Activated CD4-positive, alpha-beta T cell treated with anti-CD3 and anti-CD28 coated beads for 36 hours (primary cell): ENCODE results near the gene SHISA3. TPM values are rescaled to one million over a fixed set of nuclear protein-coding genes. Genes with fewer than 3 reads are reported as not detected.

Experiments
- ATAC-seq: fragments of 200-7000 bp; cut with Tn5 transposase; one replicate; pipeline ENCODE4 v1.10.0; 2021; ENCODE audit warnings: mild to moderate bottlenecking, moderate library complexity
- CTCF ChIA-PET: fragments of 350-600 bp; sonication (Branson Sonifier 250); formaldehyde crosslinking; loops from one replicate; lab custom pipeline; 2021; ENCODE audit warnings: antibody characterized with exemption; lab: Charles Lee
- POLR2A ChIA-PET: fragments of 350-600 bp; sonication (Branson Sonifier 250); formaldehyde crosslinking; loops from one replicate; lab custom pipeline; 2021; ENCODE audit warnings: antibody characterized with exemption, inconsistent platforms; lab: Charles Lee
- DNase-seq: peaks from one replicate; pipeline ENCODE4 v3.0.0-alpha.2; 2020
- H3K27ac Mint-ChIP-seq: one replicate; pipeline ENCODE4 v1.8.0; 2021; ENCODE audit warnings: mixed read lengths
- H3K27me3 Mint-ChIP-seq: one replicate; pipeline ENCODE4 v1.8.0; 2021; ENCODE audit warnings: mixed read lengths
- H3K36me3 Mint-ChIP-seq: one replicate; pipeline ENCODE4 v1.8.0; 2021; ENCODE audit warnings: low read depth, mixed read lengths
- H3K4me1 Mint-ChIP-seq: one replicate; pipeline ENCODE4 v1.8.0; 2021; ENCODE audit warnings: mixed read lengths
- H3K4me3 Mint-ChIP-seq: one replicate; pipeline ENCODE4 v1.8.0; 2021; ENCODE audit warnings: mild to moderate bottlenecking, moderate library complexity, mixed read lengths
- H3K9me3 Mint-ChIP-seq: one replicate; pipeline ENCODE4 v1.8.0; 2021; ENCODE audit warnings: low read depth, mixed read lengths
- intact Hi-C, 2 experiments: fragments of 100-400 bp; cut with DNase I in 1 of 2; cut with micrococcal nuclease in 1 of 2; formaldehyde crosslinking; loops; one replicate each; pipeline versions ENCODE4 v1.14.2 to v1.15.1; 2022 to 2024; cut with DNase I, micrococcal nuclease
- total RNA-seq, 2 experiments: library from RNA; stranded (reverse); gene quantifications; one replicate each; pipeline ENCODE4 v1.2.3, GENCODE V29; 2021

SHISA3 gene
- total RNA-seq, result under 1 TPM in 1 of 2 experiments, not detected in 1; 0.11 TPM

DNA sequence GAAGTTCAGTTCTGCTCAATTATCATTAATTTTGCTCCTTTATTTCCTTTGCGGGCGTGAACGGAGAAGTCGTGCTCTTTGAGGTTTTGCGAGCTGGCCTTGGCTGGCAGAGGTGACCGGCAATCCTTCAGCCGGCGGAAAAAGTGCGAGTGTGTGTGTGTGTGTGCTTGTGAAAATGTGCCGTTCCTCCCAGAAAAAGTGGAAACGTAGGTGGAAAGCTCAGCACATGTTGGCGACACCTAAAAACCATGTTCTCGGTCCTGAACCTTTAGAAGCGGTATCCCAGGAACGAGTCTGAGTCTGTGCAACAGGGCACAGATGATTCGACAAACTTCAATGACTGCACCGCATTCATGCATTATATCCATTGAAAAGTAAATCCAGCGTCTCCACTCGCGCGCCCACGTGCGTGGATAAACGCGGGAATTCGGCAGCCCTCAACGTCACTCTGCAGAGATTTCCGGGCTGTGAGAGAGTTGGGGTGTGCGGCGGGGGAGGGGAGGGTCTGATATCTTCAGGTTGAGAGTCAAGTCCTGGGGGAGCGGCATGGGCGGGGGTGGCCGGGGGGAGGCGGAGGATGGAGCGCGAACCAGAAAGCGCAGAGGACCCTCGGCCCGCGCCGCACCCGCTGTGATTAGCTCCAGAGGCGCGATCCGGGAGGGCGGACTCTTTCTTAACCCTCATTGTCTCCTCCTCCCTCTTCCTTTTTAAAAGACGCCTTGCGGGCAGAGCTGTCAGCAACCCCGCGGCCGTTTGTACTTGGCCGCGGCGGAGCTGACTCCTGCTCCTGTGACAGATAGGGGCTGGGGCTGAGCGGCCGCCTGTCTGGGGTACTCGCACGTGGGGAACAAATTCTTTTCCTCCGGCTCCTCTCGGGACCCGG lies at the start of gene SHISA3:
Gene SHISA3 (plus strand): TSS at position 737 of the 883 bp plus-strand sequence. CDS start 569 bp downstream, outside the sequence.
- Mint-ChIP-seq H3K36me3 (no peaks in the 10 kb centered on the region), H3K4me3 (peak within 1 kb of the TSS; percentile 65), H3K4me1 (peaks cover 22% of the 10 kb centered on the region), H3K27ac (no peak within 1 kb of the TSS), H3K27me3 (peaks cover 56% of the 10 kb centered on the region), H3K9me3 (no peaks in the 10 kb centered on the region)
- ChIA-PET POLR2A (interaction anchor here (0.6 kb wide), 1 partner anchor 48 kb away, joined by 3 read pairs; no protein-coding TSS in a partner anchor), CTCF (interaction anchor here (0.7 to 1.3 kb wide), 2 partner anchors 123 to 377 kb away, joined by 3 read pairs; no protein-coding TSS in a partner anchor)
- ATAC-seq (peak; percentile 70), DNase-seq (peak; percentile 42)
- intact Hi-C loops, result loop anchor here in 1 of 2 experiments (10.0 kb wide), 2 partner anchors 512 to 652 kb away; partner anchors contain the start of gene PHOX2B

- DNase-seq (no peak), ATAC-seq (no peak)
- H3K4me1 Mint-ChIP-seq, result no peaks in the 10 kb centered on the region
- intact Hi-C loops, result no loop called here
- no peak overlapping the region for H3K4me3 Mint-ChIP-seq
- ChIA-PET CTCF (no interaction called here), POLR2A (no interaction called here)
- H3K36me3 Mint-ChIP-seq, result no peaks in the 10 kb centered on the region
- no peaks in the 10 kb centered on the region for H3K9me3 Mint-ChIP-seq
- H3K27me3 Mint-ChIP-seq, result peaks cover 5% of the 10 kb centered on the region
- no peak overlapping the region for H3K27ac Mint-ChIP-seq
These were observed 49.0 kb upstream of the SHISA3 start for GRCh38 chr4:42348247-42348646.

GRCh38 chr4:42348692-42349091 lies 48.6 kb upstream of the SHISA3 start:
- DNase-seq (no peak), ATAC-seq (no peak)
- H3K4me1 Mint-ChIP-seq, result no peaks in the 10 kb centered on the region
- H3K4me3 Mint-ChIP-seq, result no peak overlapping the region
- ChIA-PET POLR2A (no interaction called here), CTCF (no interaction called here)
- no peaks in the 10 kb centered on the region for H3K36me3 Mint-ChIP-seq
- intact Hi-C loops, result no loop called here
- H3K9me3 Mint-ChIP-seq, result no peaks in the 10 kb centered on the region
- no peak overlapping the region for H3K27ac Mint-ChIP-seq
- peaks cover 5% of the 10 kb centered on the region for H3K27me3 Mint-ChIP-seq

DNA sequence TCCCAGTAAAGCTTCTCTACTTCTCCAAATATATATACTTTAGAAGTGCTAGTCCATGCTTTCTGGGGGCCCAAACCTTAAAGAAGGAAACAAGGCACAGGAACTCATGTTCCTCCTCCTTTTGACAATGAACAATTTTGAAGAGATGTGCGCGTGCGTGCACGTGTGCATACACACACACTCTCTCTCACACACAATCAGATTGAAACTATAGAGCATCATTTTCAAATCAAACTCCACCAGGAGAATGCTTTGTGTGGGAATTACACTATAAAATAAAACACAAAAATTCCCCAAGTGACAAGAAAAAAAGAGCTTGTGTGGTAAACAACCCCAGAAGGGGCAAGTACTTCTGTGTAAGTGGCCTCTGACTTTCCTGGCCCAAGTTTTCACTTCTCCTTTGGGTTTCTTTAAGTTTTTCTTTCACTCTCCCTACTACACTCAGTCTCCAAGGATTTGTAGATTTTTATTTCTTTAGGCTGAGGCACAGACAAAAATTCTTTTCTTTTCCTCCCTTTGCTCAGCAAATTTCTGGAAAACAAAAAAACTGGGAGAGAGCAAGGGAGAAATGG lies 46.6 kb upstream of the SHISA3 start:
- Mint-ChIP-seq H3K36me3 (no peaks in the 10 kb centered on the region), H3K27ac (no peak overlapping the region)

DNA sequence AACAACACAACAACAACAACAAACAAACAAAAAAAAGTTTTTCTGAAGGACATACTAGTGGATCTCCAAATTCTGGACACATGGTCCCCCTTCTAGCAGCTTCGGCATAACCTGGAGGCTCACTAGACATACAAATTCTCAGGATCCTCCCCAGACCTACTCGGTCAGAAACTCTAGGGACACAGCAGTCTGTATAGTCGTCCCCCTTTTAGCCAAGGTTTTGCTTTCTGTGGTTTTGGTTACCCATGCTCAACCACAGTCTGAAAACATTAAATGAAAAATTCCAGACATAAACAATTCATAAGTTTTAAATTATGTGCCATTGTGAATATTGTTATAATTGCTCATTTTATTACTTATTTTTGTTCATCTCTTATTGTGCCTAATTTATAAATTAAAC lies 45.2 kb upstream of the SHISA3 start:
- ChIA-PET POLR2A (no interaction called here), CTCF (no interaction called here)
- no peak overlapping the region for H3K4me3 Mint-ChIP-seq
- intact Hi-C loops, result no loop called here
- no peak for DNase-seq
- no peaks in the 10 kb centered on the region for H3K36me3 Mint-ChIP-seq
- H3K27ac Mint-ChIP-seq, result no peak overlapping the region
- no peaks in the 10 kb centered on the region for H3K4me1 Mint-ChIP-seq
- peaks cover 32% of the 10 kb centered on the region for H3K27me3 Mint-ChIP-seq
- ATAC-seq, result no peak
- H3K9me3 Mint-ChIP-seq, result no peaks in the 10 kb centered on the region

More for the DNA sequence above, 46.6 kb upstream of the SHISA3 start:
- DNase-seq (no peak), ATAC-seq (no peak)
- POLR2A ChIA-PET, result no interaction called here
- Mint-ChIP-seq H3K27me3 (peaks cover 20% of the 10 kb centered on the region), H3K4me1 (no peaks in the 10 kb centered on the region), H3K4me3 (no peak overlapping the region), H3K9me3 (no peaks in the 10 kb centered on the region)
- intact Hi-C loops, result no loop called here
- CTCF ChIA-PET, result interaction anchor here (0.5 to 0.9 kb wide), 3 partner anchors 20 to 394 kb away, joined by 3 to 4 read pairs (median 3); no protein-coding TSS in a partner anchor

- Mint-ChIP-seq H3K4me1 (no peaks in the 10 kb centered on the region), H3K27ac (no peak overlapping the region), H3K27me3 (peaks cover 44% of the 10 kb centered on the region), H3K4me3 (no peak overlapping the region), H3K36me3 (no peaks in the 10 kb centered on the region), H3K9me3 (no peaks in the 10 kb centered on the region)
- CTCF ChIA-PET, result no interaction called here
- DNase-seq (peak; percentile 21), ATAC-seq (peak; percentile 53)
- intact Hi-C loops, result no loop called here
- POLR2A ChIA-PET, result no interaction called here
These were observed 40.0 kb upstream of the SHISA3 start for GRCh38 chr4:42357325-42357724.

- Mint-ChIP-seq H3K9me3 (peaks cover 2% of the 10 kb centered on the region), H3K36me3 (no peaks in the 10 kb centered on the region), H3K4me1 (no peaks in the 10 kb centered on the region), H3K27me3 (peaks cover 40% of the 10 kb centered on the region), H3K4me3 (no peak overlapping the region), H3K27ac (no peak overlapping the region)
- DNase-seq, result no peak
- ChIA-PET CTCF (interaction anchor here (0.6 kb wide), 1 partner anchor 152 kb away, joined by 6 read pairs; no protein-coding TSS in a partner anchor), POLR2A (no interaction called here)
- no peak for ATAC-seq
- intact Hi-C loops, result no loop called here
These were observed 37.6 kb upstream of the SHISA3 start for GRCh38 chr4:42359711-42360110.

- Mint-ChIP-seq H3K4me3 (no peak overlapping the region), H3K4me1 (no peaks in the 10 kb centered on the region), H3K27me3 (peaks cover 37% of the 10 kb centered on the region), H3K27ac (no peak overlapping the region), H3K36me3 (no peaks in the 10 kb centered on the region), H3K9me3 (peaks cover 2% of the 10 kb centered on the region)
- DNase-seq (no peak), ATAC-seq (no peak)
- ChIA-PET POLR2A (no interaction called here), CTCF (no interaction called here)
- intact Hi-C loops, result no loop called here
These were observed 37.0 kb upstream of the SHISA3 start for GRCh38 chr4:42360256-42360669.

DNA sequence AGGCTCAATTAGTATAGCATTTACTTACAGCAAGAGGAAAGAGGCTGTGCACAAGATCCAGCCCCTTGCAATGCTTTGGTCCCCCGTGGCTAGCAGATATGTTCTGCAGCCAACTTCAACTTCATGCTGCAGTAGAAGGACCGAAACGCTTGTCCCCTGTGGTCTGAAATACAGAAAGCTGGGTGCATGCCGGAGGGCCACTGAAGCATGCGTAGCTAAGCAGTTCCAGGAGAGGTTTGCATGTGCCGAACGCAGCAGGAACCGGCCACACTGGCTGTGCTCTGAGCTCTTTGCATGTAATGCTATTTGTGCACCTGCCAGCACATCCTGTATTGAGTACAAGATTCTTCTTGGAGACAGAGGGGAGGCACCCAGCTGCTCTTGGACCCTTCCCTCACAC lies 35.8 kb upstream of the SHISA3 start:
- H3K4me1 Mint-ChIP-seq, result no peaks in the 10 kb centered on the region
- ChIA-PET CTCF (no interaction called here), POLR2A (no interaction called here)
- intact Hi-C loops, result no loop called here
- no peak overlapping the region for H3K4me3 Mint-ChIP-seq
- no peak for ATAC-seq
- peaks cover 25% of the 10 kb centered on the region for H3K27me3 Mint-ChIP-seq
- H3K36me3 Mint-ChIP-seq, result no peaks in the 10 kb centered on the region
- peaks cover 2% of the 10 kb centered on the region for H3K9me3 Mint-ChIP-seq
- H3K27ac Mint-ChIP-seq, result no peak overlapping the region
- no peak for DNase-seq

- peaks cover 25% of the 10 kb centered on the region for H3K27me3 Mint-ChIP-seq
These were observed 34.7 kb upstream of the SHISA3 start for GRCh38 chr4:42362591-42362990.

DNA sequence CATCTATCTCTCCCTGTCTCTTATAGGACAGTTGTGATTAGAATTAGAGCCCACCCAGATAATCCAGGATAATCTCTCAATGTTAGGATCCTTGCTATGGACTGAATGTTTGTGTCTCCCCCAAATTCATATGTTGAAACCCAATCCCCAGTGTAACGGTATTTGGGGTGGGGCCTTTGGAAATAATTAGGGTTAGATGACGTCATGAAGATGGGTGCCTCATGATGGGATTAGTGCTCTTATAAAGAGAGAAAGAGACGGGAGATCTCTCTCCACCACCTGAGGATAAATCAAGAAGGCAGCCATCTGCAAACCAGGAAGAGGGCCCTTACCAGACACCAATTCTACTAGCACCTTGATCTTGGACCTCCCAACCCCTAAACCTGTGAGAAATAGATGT lies 33.7 kb upstream of the SHISA3 start:
- Mint-ChIP-seq H3K36me3 (no peaks in the 10 kb centered on the region), H3K4me3 (no peak overlapping the region), H3K27me3 (peaks cover 22% of the 10 kb centered on the region), H3K27ac (no peak overlapping the region), H3K4me1 (no peaks in the 10 kb centered on the region), H3K9me3 (peaks cover 2% of the 10 kb centered on the region)
- ATAC-seq (no peak), DNase-seq (no peak)
- intact Hi-C loops, result no loop called here
- ChIA-PET POLR2A (no interaction called here), CTCF (no interaction called here)

More at GRCh38 chr4:42362591-42362990, 34.7 kb upstream of the SHISA3 start:
- H3K4me3 Mint-ChIP-seq, result no peak overlapping the region
- no peaks in the 10 kb centered on the region for H3K36me3 Mint-ChIP-seq
- ChIA-PET POLR2A (no interaction called here), CTCF (interaction anchor here (0.7 to 1.1 kb wide), 2 partner anchors 9 to 11 kb away, joined by 3 to 5 read pairs; no protein-coding TSS in a partner anchor)
- H3K4me1 Mint-ChIP-seq, result no peaks in the 10 kb centered on the region
- no peak for DNase-seq
- no peak for ATAC-seq
- intact Hi-C loops, result no loop called here
- H3K27ac Mint-ChIP-seq, result no peak overlapping the region
- H3K9me3 Mint-ChIP-seq, result peaks cover 2% of the 10 kb centered on the region
